Measurements from ENCODE around the gene LRRIQ4. TPM values are rescaled to one million over a fixed set of nuclear protein-coding genes. Genes with fewer than 3 reads are reported as not detected.

The LRRIQ4 gene
- total RNA-seq, 2 experiments from 2014 or later = 0.13 to 0.16 TPM

DNA sequence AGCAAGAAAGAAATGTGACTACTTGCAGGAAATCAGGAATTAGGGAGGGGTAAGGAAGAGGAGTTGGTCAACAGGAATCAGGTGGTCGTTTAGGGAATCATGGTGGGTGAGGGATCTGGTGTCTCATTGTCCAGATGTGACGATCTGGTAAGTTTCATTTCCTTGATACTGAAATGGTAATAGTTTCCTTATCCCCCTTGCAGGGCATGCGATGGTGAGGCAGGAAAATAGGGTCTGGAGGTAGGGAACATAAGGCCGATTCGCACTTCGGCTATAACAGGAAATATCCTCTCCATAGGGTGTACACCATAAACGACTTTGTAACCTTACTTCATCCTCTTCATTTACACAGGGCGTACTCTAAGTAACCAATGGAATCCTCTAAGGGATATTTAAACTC lies 608 bp downstream of the LRRIQ4 start:
- Mint-ChIP-seq H3K9me3 (ENCODE audit: insufficient read depth) (peaks cover 24% of the 10 kb centered on the region), H3K36me3 (ENCODE audit: low read depth) (peaks cover 18% of the 10 kb centered on the region), H3K4me1 (ENCODE audit: low read depth) (peaks cover 51% of the 10 kb centered on the region), H3K4me3 (peak overlapping the region; percentile 78), H3K27ac (peak overlapping the region; percentile 88), H3K27me3 (ENCODE audit: low read depth) (peaks cover 6% of the 10 kb centered on the region)
- ChIA-PET CTCF (interaction anchor here (0.7 to 1.1 kb wide), 4 partner anchors 10 to 187 kb away, joined by 3 to 6 read pairs (median 3); partner anchors contain the start of gene MYNN), POLR2A (interaction anchor here (0.6 to 4.2 kb wide), 4 partner anchors 13 to 1433 kb away, joined by 3 to 43 read pairs (median 4); partner anchors contain the start of genes MYNN and TERC)
- ATAC-seq (peak; percentile 1), DNase-seq (peak; percentile 25)

DNA sequence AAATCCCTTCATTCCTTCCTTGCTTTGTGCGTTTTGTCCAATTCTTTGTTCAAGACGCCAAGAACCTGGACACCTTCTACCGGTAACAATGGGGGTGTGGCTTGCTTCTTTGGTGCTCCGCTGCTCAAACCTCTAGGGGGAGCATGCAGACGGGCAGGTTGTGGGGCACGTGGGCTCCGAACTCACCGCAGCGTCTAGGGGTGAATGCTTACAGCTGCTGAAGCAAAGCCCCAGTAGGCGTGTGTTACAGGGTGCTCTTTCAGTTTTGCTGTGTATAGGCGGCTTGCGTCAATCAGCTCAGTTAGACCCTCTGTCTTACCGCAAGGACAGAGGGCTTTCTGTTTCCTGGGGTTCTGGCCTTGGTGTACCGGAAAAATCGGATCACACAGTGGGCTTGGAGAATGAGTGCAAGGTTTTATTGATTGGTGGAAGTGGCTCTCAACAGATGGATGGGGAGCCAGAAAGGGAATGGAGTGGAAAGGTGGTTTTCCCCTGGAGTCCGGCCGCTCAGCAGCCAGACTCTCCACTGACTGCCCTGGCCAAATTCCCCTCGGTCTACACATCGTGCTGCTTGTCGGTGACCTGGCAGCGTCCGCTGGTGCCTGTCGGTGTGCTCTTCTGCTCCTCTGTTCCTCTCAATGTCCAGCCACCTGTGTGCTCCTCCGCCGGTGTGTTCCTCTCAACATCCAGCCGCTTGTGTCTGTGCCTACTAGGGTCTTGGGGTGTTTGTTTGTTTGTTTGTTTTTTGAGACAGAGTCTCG lies 1.3 kb downstream of the LRRIQ4 start:
- Mint-ChIP-seq H3K27ac (peak overlapping the region; percentile 88), H3K27me3 (ENCODE audit: low read depth) (peaks cover 7% of the 10 kb centered on the region), H3K4me1 (ENCODE audit: low read depth) (peaks cover 44% of the 10 kb centered on the region), H3K36me3 (ENCODE audit: low read depth) (peaks cover 15% of the 10 kb centered on the region), H3K9me3 (ENCODE audit: insufficient read depth) (peaks cover 24% of the 10 kb centered on the region), H3K4me3 (peak overlapping the region; percentile 78)
- POLR2A ChIA-PET = interaction anchor here (1.4 to 4.2 kb wide), 2 partner anchors 41 to 49 kb away, joined by 4 to 43 read pairs; partner anchors contain the start of genes MYNN and TERC
- CTCF ChIA-PET = interaction anchor here (0.7 to 1.1 kb wide), 6 partner anchors 9 to 153 kb away, joined by 3 to 6 read pairs (median 3); partner anchors contain the start of genes MYNN and SEC62
- peak; percentile 92 for DNase-seq
- peak; percentile 72 for ATAC-seq

DNA sequence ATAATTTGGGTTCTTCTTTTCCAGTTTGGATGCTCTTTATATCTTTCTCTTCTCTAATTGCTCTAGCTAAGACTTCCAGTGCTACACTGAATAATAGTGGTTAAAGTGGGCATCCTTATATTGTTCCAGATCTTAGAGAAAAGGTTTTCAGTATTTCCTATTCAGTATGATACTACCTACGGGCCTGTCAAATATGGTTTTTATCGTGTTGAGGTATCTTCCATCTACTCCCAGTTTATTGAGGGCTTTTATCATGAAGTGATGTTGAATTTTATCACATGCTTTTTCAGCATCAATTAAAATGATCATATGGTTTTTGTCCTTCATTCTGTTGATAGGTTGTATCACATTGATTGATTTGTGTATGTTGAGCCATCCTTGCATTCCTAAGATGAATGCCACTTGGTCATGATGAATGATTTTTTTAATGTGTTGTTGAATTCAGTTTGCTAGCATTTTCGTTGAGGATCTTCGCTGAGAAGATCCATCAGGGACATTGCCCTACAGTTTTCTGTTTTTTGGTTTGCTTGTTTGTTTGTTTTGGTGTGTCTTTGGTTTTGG lies 3.0 kb downstream of the LRRIQ4 start:
- CTCF ChIA-PET = no interaction called here

DNA sequence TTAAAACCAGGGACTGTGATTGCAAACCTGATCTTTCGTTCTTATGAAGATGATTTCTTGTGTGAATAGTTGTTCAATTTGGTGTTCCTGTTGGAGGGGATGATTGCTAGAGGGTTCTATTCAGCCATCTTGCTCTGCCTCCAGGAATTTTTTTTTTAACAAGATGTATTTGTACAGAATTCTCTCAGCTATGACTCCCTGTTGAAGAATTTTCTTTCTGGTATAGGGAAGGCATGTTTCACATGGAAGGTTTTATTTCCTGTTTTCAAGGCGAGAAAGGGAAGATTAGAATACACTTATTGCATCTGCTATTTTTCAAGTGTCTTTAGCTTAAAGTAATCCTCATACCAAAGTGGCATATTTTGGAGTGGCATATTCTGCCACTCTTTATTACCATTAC lies 5.6 kb downstream of the LRRIQ4 start:
- ATAC-seq (no peak), DNase-seq (no peak)
- no peak overlapping the region for H3K4me3 Mint-ChIP-seq
- CTCF ChIA-PET = no interaction called here
- peaks cover 24% of the 10 kb centered on the region for H3K9me3 Mint-ChIP-seq (ENCODE audit: insufficient read depth)
- peaks cover 11% of the 10 kb centered on the region for H3K27me3 Mint-ChIP-seq (ENCODE audit: low read depth)
- peaks cover 7% of the 10 kb centered on the region for H3K36me3 Mint-ChIP-seq (ENCODE audit: low read depth)
- H3K27ac Mint-ChIP-seq = no peak overlapping the region
- POLR2A ChIA-PET = no interaction called here
- H3K4me1 Mint-ChIP-seq (ENCODE audit: low read depth) = peaks cover 11% of the 10 kb centered on the region

More for the DNA sequence above, 3.0 kb downstream of the LRRIQ4 start:
- Mint-ChIP-seq H3K9me3 (ENCODE audit: insufficient read depth) (peaks cover 24% of the 10 kb centered on the region), H3K36me3 (ENCODE audit: low read depth) (peaks cover 10% of the 10 kb centered on the region), H3K27me3 (ENCODE audit: low read depth) (peaks cover 7% of the 10 kb centered on the region), H3K4me1 (ENCODE audit: low read depth) (peaks cover 31% of the 10 kb centered on the region), H3K4me3 (no peak overlapping the region), H3K27ac (no peak overlapping the region)
- POLR2A ChIA-PET = interaction anchor here (0.6 kb wide), 1 partner anchor 37 kb away, joined by 3 read pairs; no protein-coding TSS in a partner anchor
- no peak for ATAC-seq
- no peak for DNase-seq

DNA sequence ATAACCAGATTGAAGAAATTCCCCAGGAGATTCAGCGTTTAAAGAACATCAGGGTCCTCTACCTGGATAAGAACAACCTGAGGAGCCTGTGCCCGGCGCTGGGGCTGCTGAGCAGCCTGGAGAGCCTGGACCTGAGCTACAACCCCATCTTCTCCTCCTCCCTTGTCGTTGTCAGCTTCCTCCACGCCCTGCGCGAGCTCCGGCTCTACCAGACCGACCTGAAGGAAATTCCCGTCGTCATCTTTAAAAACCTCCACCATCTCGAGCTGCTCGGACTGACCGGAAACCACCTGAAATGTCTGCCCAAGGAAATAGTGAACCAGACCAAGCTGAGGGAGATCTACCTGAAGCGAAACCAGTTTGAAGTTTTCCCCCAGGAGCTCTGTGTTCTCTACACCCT lies 9.4 kb downstream of the LRRIQ4 start:
- Mint-ChIP-seq H3K27me3 (ENCODE audit: low read depth) (peaks cover 14% of the 10 kb centered on the region), H3K36me3 (ENCODE audit: low read depth) (no peaks in the 10 kb centered on the region), H3K9me3 (ENCODE audit: insufficient read depth) (peaks cover 1% of the 10 kb centered on the region), H3K4me1 (ENCODE audit: low read depth) (no peaks in the 10 kb centered on the region), H3K4me3 (no peak overlapping the region), H3K27ac (no peak overlapping the region)
- ATAC-seq (no peak), DNase-seq (no peak)
- POLR2A ChIA-PET = no interaction called here
- CTCF ChIA-PET = interaction anchor here (1.3 kb wide), 1 partner anchor 8 kb away, joined by 3 read pairs; no protein-coding TSS in a partner anchor

DNA sequence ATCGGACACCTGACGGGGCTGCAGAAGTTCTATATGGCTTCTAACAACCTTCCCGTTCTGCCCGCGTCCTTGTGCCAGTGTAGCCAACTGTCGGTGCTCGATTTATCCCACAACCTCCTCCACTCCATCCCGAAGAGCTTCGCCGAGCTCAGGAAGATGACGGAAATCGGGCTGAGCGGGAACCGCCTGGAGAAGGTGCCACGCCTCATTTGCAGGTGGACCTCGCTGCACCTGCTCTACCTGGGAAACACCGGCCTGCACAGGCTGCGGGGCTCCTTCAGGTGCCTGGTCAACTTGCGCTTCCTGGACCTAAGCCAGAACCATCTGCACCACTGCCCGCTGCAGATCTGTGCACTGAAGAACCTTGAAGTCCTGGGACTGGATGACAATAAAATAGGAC lies 9.9 kb downstream of the LRRIQ4 start:
- ATAC-seq (no peak), DNase-seq (no peak)
- ChIA-PET CTCF (interaction anchor here (1.3 kb wide), 1 partner anchor 9 kb away, joined by 3 read pairs; no protein-coding TSS in a partner anchor), POLR2A (no interaction called here)
- Mint-ChIP-seq H3K4me3 (no peak overlapping the region), H3K4me1 (ENCODE audit: low read depth) (no peaks in the 10 kb centered on the region), H3K27me3 (ENCODE audit: low read depth) (peaks cover 14% of the 10 kb centered on the region), H3K9me3 (ENCODE audit: insufficient read depth) (no peaks in the 10 kb centered on the region), H3K36me3 (ENCODE audit: low read depth) (no peaks in the 10 kb centered on the region), H3K27ac (no peak overlapping the region)

DNA sequence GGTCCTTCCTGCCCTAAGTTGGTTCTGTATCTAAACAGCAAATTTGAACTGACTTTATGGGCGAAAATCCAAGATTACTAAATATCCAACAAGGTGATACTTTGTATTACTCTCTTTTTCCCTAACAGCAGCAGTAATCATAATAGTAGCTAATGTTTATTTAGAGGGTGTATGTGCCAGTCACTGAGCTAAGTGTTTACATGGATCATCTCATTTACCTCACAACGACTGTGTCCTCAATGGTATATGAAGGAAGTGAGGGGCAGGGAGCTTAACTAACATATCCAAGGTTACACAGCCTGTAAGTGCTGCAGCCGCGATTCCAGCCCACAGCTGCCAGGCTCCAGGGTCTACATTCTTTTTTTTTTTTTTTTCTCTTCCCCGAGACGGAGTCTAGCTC lies 10.3 kb downstream of the LRRIQ4 start:
- no peak overlapping the region for H3K4me3 Mint-ChIP-seq
- no peak overlapping the region for H3K27ac Mint-ChIP-seq
- ChIA-PET CTCF (interaction anchor here (1.3 kb wide), 1 partner anchor 9 kb away, joined by 3 read pairs; no protein-coding TSS in a partner anchor), POLR2A (no interaction called here)
- ATAC-seq (no peak), DNase-seq (no peak)
- no peaks in the 10 kb centered on the region for H3K9me3 Mint-ChIP-seq (ENCODE audit: insufficient read depth)
- peaks cover 12% of the 10 kb centered on the region for H3K27me3 Mint-ChIP-seq (ENCODE audit: low read depth)
- H3K36me3 Mint-ChIP-seq (ENCODE audit: low read depth) = no peaks in the 10 kb centered on the region
- H3K4me1 Mint-ChIP-seq (ENCODE audit: low read depth) = no peaks in the 10 kb centered on the region

DNA sequence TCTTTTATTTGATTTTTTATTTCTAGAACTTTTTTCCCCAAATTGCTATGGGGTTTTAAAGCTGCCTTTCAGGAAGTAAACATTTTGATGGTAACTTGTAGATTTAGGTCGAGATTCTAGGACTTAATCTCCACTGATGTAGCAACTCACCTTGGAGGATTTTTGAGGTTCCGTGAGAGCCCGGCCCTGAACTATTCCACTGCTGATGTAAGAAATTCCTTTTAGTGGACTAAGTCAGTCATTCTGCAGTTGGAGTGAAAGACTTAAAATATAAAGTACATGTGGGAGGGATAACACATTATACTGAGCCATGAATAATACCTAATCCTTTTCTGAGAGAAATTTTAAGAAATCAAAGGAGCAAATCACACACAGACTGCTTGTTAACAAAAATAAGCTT lies 12.6 kb downstream of the LRRIQ4 start:
- H3K4me3 Mint-ChIP-seq = no peak overlapping the region
- peaks cover 8% of the 10 kb centered on the region for H3K27me3 Mint-ChIP-seq (ENCODE audit: low read depth)
- H3K9me3 Mint-ChIP-seq (ENCODE audit: insufficient read depth) = no peaks in the 10 kb centered on the region
- H3K4me1 Mint-ChIP-seq (ENCODE audit: low read depth) = peaks cover 8% of the 10 kb centered on the region
- DNase-seq (no peak), ATAC-seq (no peak)
- ChIA-PET CTCF (interaction anchor here (0.5 kb wide), 1 partner anchor 218 kb away, joined by 3 read pairs; no protein-coding TSS in a partner anchor), POLR2A (no interaction called here)
- H3K27ac Mint-ChIP-seq = no peak overlapping the region
- H3K36me3 Mint-ChIP-seq (ENCODE audit: low read depth) = no peaks in the 10 kb centered on the region

DNA sequence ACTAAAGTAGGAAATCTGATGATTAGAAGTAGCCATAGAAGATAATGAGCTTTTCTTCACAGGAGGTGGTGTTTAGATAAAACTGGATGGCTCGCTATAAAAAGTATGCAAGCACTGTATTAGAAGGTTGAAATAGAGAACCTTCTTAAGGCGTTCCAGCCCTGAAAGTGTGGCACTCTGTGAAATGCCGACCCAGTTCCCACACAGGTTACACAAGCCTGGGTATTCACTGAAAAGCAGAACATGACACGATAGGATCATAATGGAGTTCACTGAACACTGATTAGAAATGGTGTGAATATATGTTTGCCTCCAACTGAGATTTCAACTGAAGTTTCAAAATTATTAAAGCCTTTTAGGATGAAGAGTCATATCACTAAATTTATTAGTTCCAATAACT lies 15.0 kb downstream of the LRRIQ4 start:
- no peak overlapping the region for H3K27ac Mint-ChIP-seq
- H3K4me3 Mint-ChIP-seq = no peak overlapping the region
- DNase-seq (no peak), ATAC-seq (no peak)
- ChIA-PET CTCF (no interaction called here), POLR2A (interaction anchor here (1.5 kb wide), 1 partner anchor 15 kb away, joined by 3 read pairs; the partner anchor contains the start of genes LRRC34 and LRRIQ4)
- H3K27me3 Mint-ChIP-seq (ENCODE audit: low read depth) = peaks cover 4% of the 10 kb centered on the region
- H3K9me3 Mint-ChIP-seq (ENCODE audit: insufficient read depth) = no peaks in the 10 kb centered on the region
- H3K4me1 Mint-ChIP-seq (ENCODE audit: low read depth) = peaks cover 10% of the 10 kb centered on the region
- no peaks in the 10 kb centered on the region for H3K36me3 Mint-ChIP-seq (ENCODE audit: low read depth)

DNA sequence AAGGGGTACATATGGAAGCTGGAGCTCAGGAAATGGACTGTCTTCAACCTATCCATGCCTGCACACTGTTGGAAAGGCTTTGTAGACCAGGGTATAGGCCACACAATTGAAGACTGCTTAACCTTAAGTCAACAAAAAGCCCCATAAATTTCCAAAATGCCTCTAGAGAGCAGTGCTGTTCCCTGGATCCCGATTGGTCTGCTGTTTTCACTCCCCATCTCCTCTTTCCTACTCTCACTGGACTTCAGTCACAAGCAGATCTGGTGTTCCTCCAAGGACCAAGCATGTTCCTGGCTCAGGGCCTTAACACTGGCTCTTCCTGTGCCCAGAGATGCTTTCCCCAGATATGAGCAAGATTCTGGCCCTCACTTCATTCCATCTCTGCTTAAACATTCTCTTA lies 22.9 kb downstream of the LRRIQ4 start:
- ChIA-PET CTCF (no interaction called here), POLR2A (no interaction called here)
- H3K27me3 Mint-ChIP-seq (ENCODE audit: low read depth) = peaks cover 19% of the 10 kb centered on the region
- no peak for ATAC-seq
- H3K4me1 Mint-ChIP-seq (ENCODE audit: low read depth) = no peaks in the 10 kb centered on the region
- no peak for DNase-seq
- no peak overlapping the region for H3K4me3 Mint-ChIP-seq
- H3K27ac Mint-ChIP-seq = no peak overlapping the region
- H3K36me3 Mint-ChIP-seq (ENCODE audit: low read depth) = no peaks in the 10 kb centered on the region
- no peaks in the 10 kb centered on the region for H3K9me3 Mint-ChIP-seq (ENCODE audit: insufficient read depth)

DNA sequence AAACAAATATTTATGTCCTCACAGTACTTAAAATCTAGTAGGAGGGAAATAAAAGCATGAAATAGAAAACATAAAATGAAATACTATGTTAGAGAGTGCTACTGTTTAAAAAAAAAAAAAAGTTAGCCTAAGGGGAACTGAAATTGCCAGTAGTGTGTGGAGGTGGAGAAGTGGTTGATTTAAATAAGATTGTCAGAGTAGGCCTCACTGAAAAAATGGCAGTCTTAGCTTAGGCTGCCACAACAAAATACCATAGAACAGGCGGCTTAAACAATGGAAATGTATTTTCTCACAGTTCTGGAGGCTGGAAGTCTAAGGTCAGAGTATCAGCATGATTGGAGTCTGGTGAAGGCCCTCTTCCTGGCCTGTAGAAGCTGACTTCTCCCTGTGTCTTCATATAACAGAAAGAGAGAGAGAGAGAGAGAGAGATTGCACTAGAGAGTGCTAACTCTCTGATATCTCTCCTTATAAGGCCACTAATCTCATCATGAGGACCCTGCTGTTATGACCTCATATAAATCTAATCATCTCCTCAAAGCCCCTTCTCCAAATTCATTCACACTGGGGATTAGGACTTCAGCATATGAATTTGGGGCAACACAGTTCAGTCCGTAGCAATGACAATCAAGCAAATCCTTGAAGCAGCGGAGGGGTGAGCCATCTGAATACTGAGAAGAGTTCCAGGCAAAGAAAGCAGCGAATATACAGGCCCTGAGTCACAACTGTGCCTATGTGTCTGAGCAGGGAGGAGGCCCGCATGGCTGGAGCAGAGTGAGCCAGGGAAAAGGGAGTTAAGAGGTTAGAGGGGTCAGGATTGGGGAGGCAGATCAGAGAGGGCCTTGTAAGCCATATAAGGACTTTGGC lies 23.6 kb downstream of the LRRIQ4 start:
- ChIA-PET CTCF (no interaction called here), POLR2A (no interaction called here)
- no peaks in the 10 kb centered on the region for H3K36me3 Mint-ChIP-seq (ENCODE audit: low read depth)
- no peaks in the 10 kb centered on the region for H3K9me3 Mint-ChIP-seq (ENCODE audit: insufficient read depth)
- DNase-seq = no peak
- H3K27me3 Mint-ChIP-seq (ENCODE audit: low read depth) = peaks cover 25% of the 10 kb centered on the region
- H3K4me1 Mint-ChIP-seq (ENCODE audit: low read depth) = no peaks in the 10 kb centered on the region
- no peak overlapping the region for H3K27ac Mint-ChIP-seq
- ATAC-seq = no peak
- H3K4me3 Mint-ChIP-seq = no peak overlapping the region

Measured in activated CD8-positive, alpha-beta T cell treated with anti-CD3 and anti-CD28 coated beads, Interleukin-2, amount 10 ng/mL, durations not matched to agents 7 days and 5 days (primary cell).